ENCODE results near the gene DMBX1.

GRCh38 chr1:46524843-46525242 lies 35.2 kb downstream of the DMBX1 start:
- TF ChIP-seq PBX3 (IDR thresholded peaks at IDR 0.05) (no peak), POLR2A (IDR thresholded peaks at IDR 0.05; ENCODE audit: low read length) (no peak), MAX (IDR thresholded peaks at IDR 0.05) (no peak), CTCF (IDR thresholded peaks at IDR 0.05) (no peak), RFX5 (IDR thresholded peaks at IDR 0.05) (no peak)

All from A549 (cell line).